Body of pancreas (tissue), 4 donors: ENCODE results near the gene COG2.

Source experiments
- POLR2A ChIP-seq, 3 donors: fragments of 450-650 bp; IDR thresholded peaks; one replicate each; pipeline ENCODE4 v1.6.1; 2016; ENCODE audit warnings: antibody characterized with exemption in 3 of 3, mild to moderate bottlenecking in 2 of 3
- TF ChIP-seq, protein P1 (sequence below), 7 experiments: fragments of 450-650 bp in 4 of 7; fragments of 200-600 bp in 3 of 7; sonication (generic) in 3 of 7; IDR thresholded peaks; one replicate each; pipeline ENCODE4 v1.5.1; 2016 to 2019; ENCODE audit warnings: antibody characterized with exemption in 7 of 7

DNA sequence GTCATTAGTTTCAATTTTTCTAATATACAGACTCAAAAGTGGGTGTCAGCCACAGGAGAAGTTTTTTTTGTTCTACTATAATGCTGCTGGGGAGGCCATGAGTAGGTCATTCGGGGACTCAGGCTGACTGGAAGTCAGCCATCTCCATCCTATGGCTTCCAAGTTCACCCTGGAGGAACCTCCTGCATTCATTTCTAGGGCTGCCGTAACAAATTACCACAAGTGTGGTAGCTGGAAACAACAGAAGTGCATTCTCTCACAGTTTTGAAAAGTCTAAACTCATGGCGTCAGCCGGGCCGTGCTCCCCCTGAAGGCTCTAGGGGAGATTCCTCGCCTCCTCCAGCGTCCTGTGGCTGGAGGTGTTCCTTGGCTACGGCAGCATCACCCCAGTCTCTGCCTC is 53.9 kb downstream of the COG2 start:
- TF ChIP-seq, protein P1, sequence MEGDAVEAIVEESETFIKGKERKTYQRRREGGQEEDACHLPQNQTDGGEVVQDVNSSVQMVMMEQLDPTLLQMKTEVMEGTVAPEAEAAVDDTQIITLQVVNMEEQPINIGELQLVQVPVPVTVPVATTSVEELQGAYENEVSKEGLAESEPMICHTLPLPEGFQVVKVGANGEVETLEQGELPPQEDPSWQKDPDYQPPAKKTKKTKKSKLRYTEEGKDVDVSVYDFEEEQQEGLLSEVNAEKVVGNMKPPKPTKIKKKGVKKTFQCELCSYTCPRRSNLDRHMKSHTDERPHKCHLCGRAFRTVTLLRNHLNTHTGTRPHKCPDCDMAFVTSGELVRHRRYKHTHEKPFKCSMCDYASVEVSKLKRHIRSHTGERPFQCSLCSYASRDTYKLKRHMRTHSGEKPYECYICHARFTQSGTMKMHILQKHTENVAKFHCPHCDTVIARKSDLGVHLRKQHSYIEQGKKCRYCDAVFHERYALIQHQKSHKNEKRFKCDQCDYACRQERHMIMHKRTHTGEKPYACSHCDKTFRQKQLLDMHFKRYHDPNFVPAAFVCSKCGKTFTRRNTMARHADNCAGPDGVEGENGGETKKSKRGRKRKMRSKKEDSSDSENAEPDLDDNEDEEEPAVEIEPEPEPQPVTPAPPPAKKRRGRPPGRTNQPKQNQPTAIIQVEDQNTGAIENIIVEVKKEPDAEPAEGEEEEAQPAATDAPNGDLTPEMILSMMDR (IDR thresholded peaks at IDR 0.05) = no peak
- no peak for TF ChIP-seq POLR2A (IDR thresholded peaks at IDR 0.05)
